Measurements from ENCODE around the gene MPPED1.

The MPPED1 gene

DNA sequence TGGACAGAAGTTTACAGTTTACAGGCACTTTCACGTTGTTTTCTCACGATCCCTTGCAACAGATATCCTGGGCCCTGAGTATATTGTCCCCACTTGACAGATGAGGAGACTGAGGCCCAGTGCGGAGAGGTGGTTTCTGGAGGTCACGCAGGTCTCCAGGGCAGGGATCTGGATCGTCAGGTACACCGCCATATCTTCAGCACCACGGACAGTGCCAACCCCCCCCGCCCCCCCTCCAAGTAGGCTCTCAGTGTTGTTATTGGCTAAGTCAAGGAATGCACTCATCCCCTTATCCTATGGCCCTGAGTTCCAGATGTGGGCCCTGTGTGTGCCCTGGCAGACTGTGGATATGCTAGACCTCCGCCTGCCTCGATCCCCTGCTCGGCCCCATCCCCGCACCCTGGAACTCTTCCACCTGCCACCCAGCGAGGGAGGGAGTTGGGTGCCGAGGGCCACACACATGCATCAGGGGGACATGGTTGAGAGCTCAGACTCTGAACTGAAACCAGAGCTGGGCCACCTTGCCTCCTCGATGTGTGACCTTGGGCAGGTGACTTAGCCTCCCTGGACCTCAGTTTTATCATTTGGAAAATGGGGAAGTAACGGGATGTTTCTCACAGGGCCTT is 37.5 kb downstream of the MPPED1 start:
- DNase-seq (ENCODE audit: low read depth): no peak
- H3K4me3 ChIP-seq (ENCODE audit: low read length): no peak overlapping the region
- TF ChIP-seq, protein P1, sequence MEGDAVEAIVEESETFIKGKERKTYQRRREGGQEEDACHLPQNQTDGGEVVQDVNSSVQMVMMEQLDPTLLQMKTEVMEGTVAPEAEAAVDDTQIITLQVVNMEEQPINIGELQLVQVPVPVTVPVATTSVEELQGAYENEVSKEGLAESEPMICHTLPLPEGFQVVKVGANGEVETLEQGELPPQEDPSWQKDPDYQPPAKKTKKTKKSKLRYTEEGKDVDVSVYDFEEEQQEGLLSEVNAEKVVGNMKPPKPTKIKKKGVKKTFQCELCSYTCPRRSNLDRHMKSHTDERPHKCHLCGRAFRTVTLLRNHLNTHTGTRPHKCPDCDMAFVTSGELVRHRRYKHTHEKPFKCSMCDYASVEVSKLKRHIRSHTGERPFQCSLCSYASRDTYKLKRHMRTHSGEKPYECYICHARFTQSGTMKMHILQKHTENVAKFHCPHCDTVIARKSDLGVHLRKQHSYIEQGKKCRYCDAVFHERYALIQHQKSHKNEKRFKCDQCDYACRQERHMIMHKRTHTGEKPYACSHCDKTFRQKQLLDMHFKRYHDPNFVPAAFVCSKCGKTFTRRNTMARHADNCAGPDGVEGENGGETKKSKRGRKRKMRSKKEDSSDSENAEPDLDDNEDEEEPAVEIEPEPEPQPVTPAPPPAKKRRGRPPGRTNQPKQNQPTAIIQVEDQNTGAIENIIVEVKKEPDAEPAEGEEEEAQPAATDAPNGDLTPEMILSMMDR (conservative IDR thresholded peaks at IDR 0.05; ENCODE audit: low read depth, low read length): no peak

DNA sequence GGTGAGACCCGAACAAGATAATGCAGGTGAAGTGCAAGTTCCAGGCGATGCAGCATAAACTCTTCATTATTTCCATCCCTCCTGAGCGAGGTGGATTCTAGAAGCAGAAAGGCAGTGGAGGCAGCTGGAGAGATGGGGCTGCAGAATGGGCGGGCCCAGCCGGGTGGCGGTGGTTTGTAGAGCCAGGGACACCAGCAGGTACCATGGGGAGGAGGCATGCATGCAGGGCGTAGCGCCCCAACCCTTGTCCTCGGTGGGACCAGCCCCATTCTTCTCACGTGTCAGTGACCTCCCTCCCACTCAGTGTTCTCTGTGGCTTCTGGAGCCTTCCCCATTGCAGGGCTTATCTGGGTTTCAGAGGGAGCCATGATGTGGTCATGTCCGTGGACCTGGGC is 38.0 kb downstream of the MPPED1 start:
- H3K4me3 ChIP-seq (ENCODE audit: low read length): no peak overlapping the region
- DNase-seq (ENCODE audit: low read depth): no peak
- TF ChIP-seq, protein P1 (conservative IDR thresholded peaks at IDR 0.05; ENCODE audit: low read depth, low read length): no peak

DNA sequence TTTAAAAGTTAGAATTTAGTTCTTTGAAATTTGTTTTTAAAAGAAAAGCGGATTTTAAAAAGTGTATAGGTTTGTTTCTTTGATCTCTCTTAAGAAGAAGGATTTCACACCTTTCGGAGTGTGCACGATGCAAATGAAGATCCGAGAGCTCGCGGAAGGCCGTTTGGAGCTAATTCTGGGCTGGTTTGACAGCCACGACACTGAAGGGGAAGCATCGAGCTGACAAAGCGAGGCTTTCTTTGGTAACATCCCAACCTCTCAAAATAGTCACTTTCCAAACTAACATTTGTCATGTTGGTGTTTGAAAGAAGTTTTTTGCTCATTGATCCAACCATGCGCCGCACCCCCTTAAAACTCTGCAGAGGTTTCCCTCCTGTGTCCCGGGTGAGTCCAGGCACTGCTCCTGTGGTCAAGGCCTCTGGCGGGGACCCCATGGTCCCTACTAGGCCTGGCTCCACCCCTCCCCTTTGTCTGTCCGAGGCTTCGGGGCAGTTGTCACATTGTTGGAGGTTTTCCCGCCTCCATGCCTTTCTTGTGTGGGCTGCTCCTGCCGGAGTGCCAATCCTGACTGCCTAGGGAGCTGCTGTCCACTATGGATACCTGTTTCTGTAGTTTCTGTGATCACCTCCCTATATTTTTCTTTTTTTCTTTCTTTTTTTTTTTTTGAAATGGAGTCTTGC is 39.7 kb downstream of the MPPED1 start:
- TF ChIP-seq, protein P1 (conservative IDR thresholded peaks at IDR 0.05; ENCODE audit: low read depth, low read length): no peak
- no peak for DNase-seq (ENCODE audit: low read depth)

DNA sequence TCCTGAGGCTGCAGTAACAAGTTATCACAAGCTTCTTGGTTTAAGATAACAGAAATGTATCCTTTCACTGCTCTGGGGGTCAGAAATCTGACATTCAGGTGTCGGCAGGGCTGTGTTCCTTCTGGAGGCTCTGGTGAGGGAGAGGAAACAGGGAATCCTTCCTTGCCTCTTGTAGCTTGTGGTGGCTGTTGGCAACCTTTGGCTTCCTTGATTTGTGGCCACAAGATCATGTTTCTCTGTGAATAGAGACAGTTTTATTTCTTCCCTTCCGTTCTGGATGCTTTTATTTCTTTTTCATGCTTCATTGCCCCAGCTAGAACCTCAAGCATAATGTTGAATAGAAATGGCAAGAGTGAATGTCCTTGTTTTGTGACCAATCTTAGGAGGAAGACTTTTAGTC is 44.0 kb downstream of the MPPED1 start:
- no peak overlapping the region for H3K4me3 ChIP-seq (ENCODE audit: low read length)
- TF ChIP-seq, protein P1 (conservative IDR thresholded peaks at IDR 0.05; ENCODE audit: low read depth, low read length): no peak
- DNase-seq (ENCODE audit: low read depth): no peak

More for the DNA sequence above, 39.7 kb downstream of the MPPED1 start:
- H3K4me3 ChIP-seq (ENCODE audit: low read length): no peak overlapping the region

DNA sequence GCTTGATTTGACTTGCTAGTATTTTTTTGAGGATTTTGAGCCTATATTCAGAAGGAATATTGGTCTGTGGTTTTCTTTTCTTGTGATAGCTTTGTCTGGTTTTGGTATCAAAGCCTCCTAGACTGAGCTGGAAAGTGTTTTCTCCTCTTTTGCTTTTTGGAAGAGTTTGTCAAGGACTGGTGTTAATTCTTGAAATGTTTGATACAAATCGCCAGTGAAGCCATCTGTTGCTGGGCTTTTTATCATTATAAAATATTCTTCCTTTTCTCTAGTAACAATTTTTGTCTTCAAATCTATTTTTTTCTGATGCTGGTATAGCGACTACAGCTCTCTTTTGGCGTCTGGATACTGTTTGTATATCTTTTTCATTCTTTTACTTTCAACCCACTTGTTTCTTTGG is 45.2 kb downstream of the MPPED1 start:
- TF ChIP-seq, protein P1 (conservative IDR thresholded peaks at IDR 0.05; ENCODE audit: low read depth, low read length): no peak
- DNase-seq (ENCODE audit: low read depth): no peak
- no peak overlapping the region for H3K4me3 ChIP-seq (ENCODE audit: low read length)

DNA sequence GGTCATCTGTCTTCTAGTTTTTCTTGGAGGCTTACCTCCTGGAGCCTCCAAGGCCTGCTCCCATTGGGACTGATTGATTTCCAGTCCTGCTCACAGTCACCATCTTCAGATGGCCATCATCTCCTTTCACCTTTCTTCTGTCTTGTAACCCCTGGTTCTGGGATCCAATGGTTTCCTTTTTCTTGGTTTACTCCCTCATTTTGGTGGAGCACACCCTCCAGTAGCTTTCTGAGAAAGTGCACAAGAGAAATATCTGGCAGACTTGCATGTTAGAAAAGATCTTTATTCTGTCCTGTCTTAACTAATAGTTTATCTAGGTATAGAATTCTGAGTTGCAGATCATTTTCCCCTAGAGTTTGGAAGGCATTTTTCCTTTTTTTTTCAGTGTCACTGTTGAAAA is 50.9 kb downstream of the MPPED1 start:
- no peak for DNase-seq (ENCODE audit: low read depth)
- TF ChIP-seq, protein P1 (conservative IDR thresholded peaks at IDR 0.05; ENCODE audit: low read depth, low read length): no peak
- H3K4me3 ChIP-seq (ENCODE audit: low read length): no peak overlapping the region

DNA sequence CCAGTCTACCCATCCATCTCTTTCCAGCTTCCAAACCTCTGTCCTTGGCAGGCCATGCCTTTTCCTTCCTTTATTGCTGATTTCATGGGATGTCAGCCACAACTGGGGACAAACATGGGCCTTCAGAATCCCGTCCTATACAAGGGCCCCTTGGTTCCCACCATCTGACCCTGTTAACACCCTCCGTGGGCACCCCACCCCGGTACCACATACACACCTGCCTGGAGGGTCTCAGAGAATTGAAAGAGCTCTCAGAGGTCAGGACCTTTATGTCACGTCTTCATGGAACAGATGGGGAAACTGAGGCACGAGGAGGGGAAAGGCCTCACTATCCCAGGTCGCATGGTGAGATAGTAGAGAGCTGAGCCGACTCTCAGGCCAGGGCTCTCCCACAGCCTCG is 53.0 kb downstream of the MPPED1 start:
- TF ChIP-seq, protein P1 (conservative IDR thresholded peaks at IDR 0.05; ENCODE audit: low read depth, low read length): no peak

More for the DNA sequence above, 53.0 kb downstream of the MPPED1 start:
- DNase-seq (ENCODE audit: low read depth): no peak
- no peak overlapping the region for H3K4me3 ChIP-seq (ENCODE audit: low read length)

Data from retinal pigment epithelial cell (primary cell).